Measurements from ENCODE around the gene HSPBP1. TPM values are rescaled to one million over a fixed set of nuclear protein-coding genes. Genes with fewer than 3 reads are reported as not detected.

The HSPBP1 gene
- total RNA-seq, 4 donors from 2014 or later: 18.5 to 41.7 (median 36.7) TPM

GRCh38 chr19:55228403-55229031, 51.4 kb downstream of the HSPBP1 start, which contains the start of gene TMEM86B:
Gene TMEM86B (minus strand): TSS chr19:55228763. CDS start chr19:55228741, 22 bp downstream.
- peaks cover 0 to 56% of the 10 kb centered on the region in 2 donors for H3K36me3 ChIP-seq
- H3K27ac ChIP-seq: no peak within 1 kb of the TSS
- TF ChIP-seq POLR2A (IDR thresholded peaks at IDR 0.05) (no peak), CTCF (IDR thresholded peaks at IDR 0.05 in 4 of 5, conservative IDR thresholded peaks at IDR 0.05 in 1 of 5) (no peak)
- H3K27me3 ChIP-seq: no peaks in the 10 kb centered on the region
- intact Hi-C loops (cut with DNase I; ENCODE audit: low total_unique reads) (no loop called here), in situ Hi-C loops (cut with MboI; ENCODE audit: low sequenced_read_pairs in 4 of 4) (no loop called here)
- H3K9me3 ChIP-seq: no peaks in the 10 kb centered on the region
- ATAC-seq (no peak), DNase-seq (no peak)
- no peak within 1 kb of the TSS for H3K4me3 ChIP-seq
- H3K4me1 ChIP-seq: no peaks in the 10 kb centered on the region

GRCh38 chr19:55228015-55228391, 51.9 kb downstream of the HSPBP1 start:
- ATAC-seq: no peak
- Histone ChIP-seq H3K36me3 (peaks cover 0 to 51% of the 10 kb centered on the region in 2 donors), H3K27me3 (no peaks in the 10 kb centered on the region), H3K27ac (no peak overlapping the region), H3K9me3 (no peaks in the 10 kb centered on the region), H3K4me3 (no peak overlapping the region), H3K4me1 (no peaks in the 10 kb centered on the region)
- TF ChIP-seq POLR2A (IDR thresholded peaks at IDR 0.05) (no peak), CTCF (IDR thresholded peaks at IDR 0.05 in 4 of 5, conservative IDR thresholded peaks at IDR 0.05 in 1 of 5) (no peak)
- DNase-seq: no peak
- in situ Hi-C loops (cut with MboI; ENCODE audit: low sequenced_read_pairs in 4 of 4): no loop called here
- intact Hi-C loops (cut with DNase I; ENCODE audit: low total_unique reads): no loop called here

GRCh38 chr19:55227241-55228014, 52.5 kb downstream of the HSPBP1 start:
- peaks cover 0 to 46% of the 10 kb centered on the region in 2 donors for H3K36me3 ChIP-seq
- no peak for ATAC-seq
- DNase-seq: no peak
- intact Hi-C loops (cut with DNase I; ENCODE audit: low total_unique reads): no loop called here
- no peaks in the 10 kb centered on the region for H3K4me1 ChIP-seq
- no peaks in the 10 kb centered on the region for H3K9me3 ChIP-seq
- H3K27ac ChIP-seq: no peak overlapping the region
- in situ Hi-C loops (cut with MboI; ENCODE audit: low sequenced_read_pairs in 4 of 4): no loop called here
- no peak overlapping the region for H3K4me3 ChIP-seq
- no peaks in the 10 kb centered on the region for H3K27me3 ChIP-seq
- TF ChIP-seq POLR2A (IDR thresholded peaks at IDR 0.05) (no peak), CTCF (IDR thresholded peaks at IDR 0.05 in 4 of 5, conservative IDR thresholded peaks at IDR 0.05 in 1 of 5) (no peak)

- in situ Hi-C loops (cut with MboI; ENCODE audit: low sequenced_read_pairs in 4 of 4): no loop called here
- intact Hi-C loops (cut with DNase I; ENCODE audit: low total_unique reads): no loop called here
- H3K27me3 ChIP-seq: no peaks in the 10 kb centered on the region
- no peaks in the 10 kb centered on the region for H3K9me3 ChIP-seq
- TF ChIP-seq POLR2A (IDR thresholded peaks at IDR 0.05) (no peak), CTCF (IDR thresholded peaks at IDR 0.05 in 4 of 5, conservative IDR thresholded peaks at IDR 0.05 in 1 of 5) (no peak)
- H3K4me3 ChIP-seq: no peak overlapping the region
- H3K27ac ChIP-seq: no peak overlapping the region
- no peak for DNase-seq
- peaks cover 0 to 41% of the 10 kb centered on the region in 2 donors for H3K36me3 ChIP-seq
- H3K4me1 ChIP-seq: no peaks in the 10 kb centered on the region
- ATAC-seq: no peak
Observed at GRCh38 chr19:55226788-55227187, 53.1 kb downstream of the HSPBP1 start.
